Posterior vena cava (tissue), 2 donors: ENCODE data around the gene SLC20A1. TPM values are rescaled to one million over a fixed set of nuclear protein-coding genes. Genes with fewer than 3 reads are reported as not detected.
A peak's percentile ranks its signal among the peaks of the same experiment; 100 is the strongest.

Experiments used
- DNase-seq: peaks from one replicate; pipeline ENCODE4 v3.0.0-alpha.2; 2020; ENCODE audit warnings: low spot score
- intact Hi-C, 2 donors: fragments of 100-400 bp; cut with DNase I; formaldehyde crosslinking; loops; one replicate each; pipeline versions ENCODE4 v1.14.1 to v1.14.2; 2022 to 2023
- total RNA-seq, 2 donors: library from RNA; stranded (reverse); fragmentation: NEBNext Ultra II Directional; extraction: Animal tissue kit (Norgen Biotek cat#: 25700); gene quantifications; one replicate each; pipeline ENCODE4 v1.2.1, GENCODE V29; 2021
- donor health status: DM: yes; HTN: yes; CAD: no.
- donor health status: DM: yes; HTN: yes; CAD: no.

Gene SLC20A1
- total RNA-seq, 2 donors from 2014 or later: 41.0 to 43.6 TPM

- intact Hi-C loops: loop anchor here in 1 of 2 donors (10.0 kb wide), 1 partner anchor 46 kb away; no protein-coding TSS in a partner anchor
- DNase-seq: no peak
These were observed 4.7 kb upstream of the SLC20A1 start for GRCh38 chr2:112640800-112641675.

- intact Hi-C loops: loop anchor here in 1 of 2 donors (10.0 kb wide), 1 partner anchor 47 kb away; no protein-coding TSS in a partner anchor
These were observed 4.0 kb upstream of the SLC20A1 start for GRCh38 chr2:112641701-112642100.

GRCh38 chr2:112642561-112642960, 3.2 kb upstream of the SLC20A1 start:
- DNase-seq: no peak
- intact Hi-C loops: loop anchor here in 1 of 2 donors (10.0 kb wide), 1 partner anchor 48 kb away; no protein-coding TSS in a partner anchor

More at GRCh38 chr2:112641701-112642100, 4.0 kb upstream of the SLC20A1 start:
- DNase-seq: no peak

DNA sequence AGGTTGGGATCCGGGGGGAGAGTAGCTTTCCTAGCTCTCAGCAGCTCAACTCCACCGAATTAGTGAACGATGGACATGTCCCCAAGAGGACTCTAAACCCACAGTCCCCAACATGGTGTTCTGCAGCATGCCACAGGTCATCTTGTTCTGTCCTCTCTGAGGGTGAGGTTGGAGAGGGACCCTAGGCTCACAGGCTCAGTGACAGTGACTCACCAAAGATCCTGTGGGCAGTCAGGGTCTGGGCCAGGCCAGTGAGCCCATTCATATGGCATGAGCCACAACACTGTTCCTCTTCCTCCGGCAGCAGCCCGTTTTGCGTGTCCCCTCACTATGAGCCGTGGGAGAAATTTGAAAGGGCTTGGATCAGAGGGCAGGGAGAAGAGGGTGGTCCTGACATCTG, 2.8 kb upstream of the SLC20A1 start:
- intact Hi-C loops: loop anchor here in 1 of 2 donors (10.0 kb wide), 1 partner anchor 48 kb away; no protein-coding TSS in a partner anchor
- DNase-seq: no peak

GRCh38 chr2:112643488-112643887, 2.3 kb upstream of the SLC20A1 start:
- no peak for DNase-seq
- intact Hi-C loops: loop anchor here in 1 of 2 donors (10.0 kb wide), 1 partner anchor 49 kb away; no protein-coding TSS in a partner anchor

DNA sequence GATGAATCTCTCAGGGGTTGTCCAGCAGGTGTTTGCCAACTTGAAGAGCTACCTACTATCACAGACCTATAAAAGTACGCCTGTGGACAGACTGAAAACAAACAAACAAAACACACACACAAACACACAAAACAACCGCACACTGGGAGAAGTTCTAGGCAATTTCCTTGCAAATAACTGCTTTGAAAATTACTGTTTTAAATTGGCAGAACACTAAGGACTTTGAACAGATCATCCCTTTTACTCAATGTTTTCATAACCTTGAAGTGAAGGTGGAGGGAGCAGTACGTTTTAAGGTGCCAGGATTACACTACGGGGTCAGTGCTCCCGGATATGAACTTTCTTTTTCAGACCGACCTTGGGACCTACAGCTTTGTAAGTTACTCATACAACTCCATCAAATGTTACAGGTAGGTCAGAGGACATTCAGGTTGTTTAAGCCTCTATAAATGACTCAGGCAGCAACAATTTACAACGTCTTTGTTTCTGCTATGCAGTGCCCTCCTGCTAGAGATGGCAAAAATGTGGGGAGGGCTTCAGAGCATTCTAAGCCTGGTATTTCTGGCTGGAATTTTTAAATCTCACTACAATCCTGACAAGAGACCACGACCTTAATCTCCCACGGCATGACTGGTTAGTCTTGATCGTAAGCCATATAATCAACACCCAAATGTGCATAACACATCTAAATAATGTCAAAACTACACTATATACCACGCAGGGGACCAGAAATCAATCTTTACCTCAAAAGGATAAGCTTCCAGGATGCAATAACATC, 1.4 kb upstream of the SLC20A1 start:
- intact Hi-C loops: loop anchor here in 1 of 2 donors (10.0 kb wide), 1 partner anchor 50 kb away; no protein-coding TSS in a partner anchor
- DNase-seq: no peak

- no peak for DNase-seq
- intact Hi-C loops: loop anchor here in 1 of 2 donors (10.0 kb wide), 1 partner anchor 50 kb away; no protein-coding TSS in a partner anchor
These were observed 818 bp upstream of the SLC20A1 start for GRCh38 chr2:112644933-112645309.

DNA sequence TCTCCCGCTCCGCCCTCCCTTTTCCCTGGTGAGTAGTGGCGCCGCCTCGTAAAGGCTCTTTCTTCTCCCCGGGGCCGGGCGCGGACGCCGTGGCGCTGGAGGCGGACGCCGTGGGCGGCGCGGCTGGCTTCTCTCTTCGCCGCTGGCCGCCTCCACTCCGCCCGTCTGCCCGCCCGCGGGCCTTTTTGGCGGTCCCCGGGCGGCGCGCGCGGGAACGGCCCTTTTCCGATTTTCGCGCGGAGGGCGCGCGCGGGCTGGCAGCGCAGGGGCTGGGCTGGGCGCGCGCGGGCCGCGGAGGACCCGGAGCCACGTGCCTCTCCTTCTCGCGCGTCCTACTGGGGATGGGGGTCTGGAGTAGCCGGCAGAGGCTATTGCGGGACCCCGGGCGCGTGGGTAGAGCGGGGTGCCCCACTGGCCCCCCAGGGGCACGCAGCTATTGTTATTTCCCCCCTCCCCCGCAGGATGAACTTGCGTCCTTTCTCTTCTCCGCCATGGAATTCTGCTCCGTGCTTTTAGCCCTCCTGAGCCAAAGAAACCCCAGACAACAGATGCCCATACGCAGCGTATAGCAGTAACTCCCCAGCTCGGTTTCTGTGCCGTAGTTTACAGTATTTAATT, 472 bp downstream of the SLC20A1 start:
- intact Hi-C loops: loop anchor here in 1 of 2 donors (10.0 kb wide), 1 partner anchor 51 kb away; no protein-coding TSS in a partner anchor
- peak; percentile 82 for DNase-seq

- intact Hi-C loops: loop anchor here in 1 of 2 donors (10.0 kb wide), 1 partner anchor 52 kb away; no protein-coding TSS in a partner anchor
- DNase-seq: no peak
These were observed 1.3 kb downstream of the SLC20A1 start for GRCh38 chr2:112646791-112647689.

DNA sequence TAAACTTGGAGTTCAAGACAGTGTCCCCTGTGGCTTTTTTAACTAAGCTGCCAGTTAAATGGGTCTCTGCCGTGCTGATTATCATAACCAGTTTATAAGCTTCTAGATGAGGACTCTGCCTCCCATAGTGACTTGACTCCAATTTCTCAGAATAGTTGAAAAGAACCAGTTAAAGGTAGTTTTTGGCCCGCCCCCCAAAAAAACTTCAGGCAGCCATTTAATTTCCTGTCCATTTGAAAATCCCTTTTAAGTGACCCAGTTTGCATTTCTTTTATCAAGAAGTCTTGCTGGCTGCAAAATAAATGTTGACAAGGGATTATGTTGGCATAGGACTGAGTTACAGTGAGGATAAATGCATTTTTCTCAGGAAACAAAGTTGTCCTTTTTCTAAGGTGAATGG, 2.3 kb downstream of the SLC20A1 start:
- intact Hi-C loops: loop anchor here in 1 of 2 donors (10.0 kb wide), 1 partner anchor 53 kb away; no protein-coding TSS in a partner anchor
- no peak for DNase-seq

DNA sequence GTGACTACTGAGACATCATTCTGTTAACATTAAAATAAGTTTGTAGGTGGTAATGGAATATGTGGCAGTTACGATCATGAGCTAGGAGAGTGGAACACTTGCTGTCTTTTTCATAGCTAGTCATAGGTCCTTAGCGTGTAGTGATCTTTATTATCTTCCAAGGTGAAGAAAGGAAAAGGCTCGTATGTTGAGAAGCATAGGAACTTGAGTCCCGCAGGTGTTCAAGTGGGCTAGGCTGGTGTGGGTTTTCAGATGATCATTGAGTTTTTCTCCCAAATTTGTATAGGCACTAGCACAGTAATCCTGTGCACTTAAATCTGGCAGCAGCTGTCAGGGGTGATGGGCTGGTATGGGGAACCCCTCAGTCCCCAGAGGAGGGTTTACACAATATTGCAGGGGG, 10.9 kb downstream of the SLC20A1 start:
- intact Hi-C loops: no loop called here

DNA sequence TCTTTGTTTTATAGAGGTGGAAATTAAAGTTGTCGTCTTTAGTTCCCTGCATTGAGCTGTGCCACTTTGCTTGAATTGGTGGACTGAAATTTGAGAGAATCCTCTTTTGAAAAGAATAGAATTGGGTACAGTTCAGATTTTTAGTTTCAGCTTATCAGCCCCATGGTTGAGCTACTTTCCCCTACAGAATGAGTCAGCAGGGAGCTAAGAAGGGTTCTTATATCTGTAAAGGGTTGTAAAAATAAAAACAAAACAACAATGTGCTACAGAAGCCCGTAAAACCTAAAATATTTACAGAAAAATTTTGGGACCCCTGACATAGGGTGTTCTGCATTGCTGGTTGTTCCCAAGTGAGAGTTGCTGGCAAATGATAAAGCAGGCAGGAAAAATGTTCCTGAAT, 12.6 kb downstream of the SLC20A1 start:
- DNase-seq: no peak
- intact Hi-C loops: no loop called here

More for the DNA sequence above, 10.9 kb downstream of the SLC20A1 start:
- DNase-seq: no peak

DNA sequence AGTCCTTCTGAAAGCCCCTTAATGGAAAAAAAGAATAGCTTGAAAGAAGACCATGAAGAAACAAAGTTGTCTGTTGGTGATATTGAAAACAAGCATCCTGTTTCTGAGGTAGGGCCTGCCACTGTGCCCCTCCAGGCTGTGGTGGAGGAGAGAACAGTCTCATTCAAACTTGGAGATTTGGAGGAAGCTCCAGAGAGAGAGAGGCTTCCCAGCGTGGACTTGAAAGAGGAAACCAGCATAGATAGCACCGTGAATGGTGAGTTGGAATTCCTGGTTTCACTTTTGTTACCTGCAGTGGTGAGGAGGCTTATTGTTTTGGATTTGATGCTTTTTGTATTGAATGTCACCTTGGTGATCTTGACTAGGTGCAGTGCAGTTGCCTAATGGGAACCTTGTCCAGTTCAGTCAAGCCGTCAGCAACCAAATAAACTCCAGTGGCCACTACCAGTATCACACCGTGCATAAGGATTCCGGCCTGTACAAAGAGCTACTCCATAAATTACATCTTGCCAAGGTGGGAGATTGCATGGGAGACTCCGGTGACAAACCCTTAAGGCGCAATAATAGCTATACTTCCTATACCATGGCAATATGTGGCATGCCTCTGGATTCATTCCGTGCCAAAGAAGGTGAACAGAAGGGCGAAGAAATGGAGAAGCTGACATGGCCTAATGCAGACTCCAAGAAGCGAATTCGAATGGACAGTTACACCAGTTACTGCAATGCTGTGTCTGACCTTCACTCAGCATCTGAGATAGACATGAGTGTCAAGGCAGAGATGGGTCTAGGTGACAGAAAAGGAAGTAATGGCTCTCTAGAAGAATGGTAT, 13.3 kb downstream of the SLC20A1 start:
- intact Hi-C loops: no loop called here
- DNase-seq: no peak

GRCh38 chr2:112660138-112660537, 14.4 kb downstream of the SLC20A1 start:
- no peak for DNase-seq
- intact Hi-C loops: no loop called here

DNA sequence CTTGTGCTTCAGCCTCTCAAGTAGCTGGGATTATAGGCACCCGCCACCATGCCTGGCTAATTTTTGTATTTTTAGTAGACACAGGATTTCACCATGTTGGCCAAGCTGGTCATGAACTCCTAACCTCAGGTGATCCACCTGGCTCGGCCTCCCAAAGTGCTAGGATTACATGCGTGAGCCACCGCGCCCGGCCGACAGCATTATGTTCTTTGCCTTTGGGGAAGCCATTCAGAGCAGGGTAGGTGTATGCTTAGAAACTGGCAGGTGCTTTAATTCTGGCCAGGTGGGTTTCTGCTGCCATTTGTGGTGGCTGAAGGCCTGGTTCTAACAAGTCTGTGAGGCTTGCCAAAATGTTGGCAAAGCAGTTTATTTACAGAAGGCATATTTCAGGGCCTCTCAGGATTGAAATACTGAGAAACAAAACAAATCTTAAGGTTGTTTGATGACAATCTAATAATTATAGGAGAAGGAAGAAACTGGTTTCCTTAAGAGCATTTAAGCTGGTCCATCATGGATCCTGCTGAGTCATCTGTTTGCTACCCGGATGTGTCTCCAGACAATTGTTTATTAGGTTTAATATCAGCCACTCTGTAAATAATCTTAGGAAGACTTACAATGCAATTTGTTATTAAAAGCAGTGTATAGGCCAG, 16.0 kb downstream of the SLC20A1 start:
- intact Hi-C loops: no loop called here
- DNase-seq: no peak

DNA sequence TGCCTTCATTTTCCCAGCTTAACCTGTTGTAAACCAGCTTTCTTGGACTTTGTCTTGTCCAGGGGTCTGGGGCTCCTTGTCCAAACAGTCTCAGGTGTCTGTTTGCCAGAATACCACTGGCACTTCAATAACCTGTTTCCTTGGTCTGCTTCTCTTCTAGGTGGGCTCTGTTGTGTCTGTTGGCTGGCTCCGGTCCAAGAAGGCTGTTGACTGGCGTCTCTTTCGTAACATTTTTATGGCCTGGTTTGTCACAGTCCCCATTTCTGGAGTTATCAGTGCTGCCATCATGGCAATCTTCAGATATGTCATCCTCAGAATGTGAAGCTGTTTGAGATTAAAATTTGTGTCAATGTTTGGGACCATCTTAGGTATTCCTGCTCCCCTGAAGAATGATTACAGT, 17.0 kb downstream of the SLC20A1 start:
- intact Hi-C loops: no loop called here
- DNase-seq: no peak

GRCh38 chr2:112664689-112665088, 18.9 kb downstream of the SLC20A1 start:
- DNase-seq: no peak
- intact Hi-C loops: no loop called here
